MCF 10A (cell line): Measurements from ENCODE around the gene FAM217A. TPM values are rescaled to one million over a fixed set of nuclear protein-coding genes. Genes with fewer than 3 reads are reported as not detected.

Source experiments
- BruUV-seq: library from RNA; stranded (reverse); fragments of 400-500 nt; replicated peaks from 2 replicates; lab custom pipeline; 2021; lab: Mats Ljungman, UMichigan
- CTCF ChIA-PET: fragments of 300-600 bp; sonication (Branson Sonifier 250); formaldehyde crosslinking; extraction: SDS; loops from one replicate; lab custom pipeline; 2021; ENCODE audit warnings: antibody characterized with exemption, inconsistent platforms; lab: Yijun Ruan, JAX
- POLR2A ChIA-PET: fragments of 300-600, 350-650 bp; sonication (Branson Sonifier 250); formaldehyde crosslinking; extraction: SDS; loops from one replicate; lab custom pipeline; 2020; ENCODE audit warnings: antibody characterized with exemption, inconsistent platforms; lab: Yijun Ruan, JAX
- DNase-seq: peaks from one replicate; pipeline ENCODE4 v3.0.0-alpha.2; 2018; ENCODE audit not compliant: unreplicated experiment
- H3K27ac Mint-ChIP-seq: one replicate; pipeline ENCODE4 v1.8.0; 2022; ENCODE audit warnings: mild to moderate bottlenecking, low read depth, mixed read lengths; ENCODE audit not compliant: unreplicated experiment
- H3K27me3 Mint-ChIP-seq: one replicate; pipeline ENCODE4 v1.8.0; 2022; ENCODE audit warnings: mixed read lengths; ENCODE audit not compliant: insufficient read depth, unreplicated experiment
- H3K36me3 Mint-ChIP-seq: one replicate; pipeline ENCODE4 v1.8.0; 2022; ENCODE audit warnings: mild to moderate bottlenecking, moderate library complexity, mixed read lengths; ENCODE audit not compliant: insufficient read depth, unreplicated experiment
- H3K4me1 Mint-ChIP-seq: one replicate; pipeline ENCODE4 v1.8.0; 2022; ENCODE audit warnings: mixed read lengths; ENCODE audit not compliant: insufficient read depth, unreplicated experiment
- H3K4me3 Mint-ChIP-seq: one replicate; pipeline ENCODE4 v1.8.0; 2022; ENCODE audit warnings: mild to moderate bottlenecking, moderate library complexity, mixed read lengths; ENCODE audit not compliant: unreplicated experiment
- H3K9me3 Mint-ChIP-seq: one replicate; pipeline ENCODE4 v1.8.0; 2022; ENCODE audit warnings: mixed read lengths; ENCODE audit not compliant: unreplicated experiment
- CTCF ChIP-seq: fragments of 200-600 bp; IDR thresholded peaks from one replicate; pipeline ENCODE4 v1.8.0; 2022; ENCODE audit warnings: antibody characterized with exemption, mild to moderate bottlenecking; ENCODE audit not compliant: unreplicated experiment
- intact Hi-C: fragments of 100-400 bp; cut with micrococcal nuclease; formaldehyde crosslinking; loops from 2 replicates; pipeline ENCODE4 v1.14.1; 2022
- total RNA-seq: library from RNA; stranded (reverse); gene quantifications from 2 replicates; pipeline ENCODE4 v1.2.3, GENCODE V29; 2022

FAM217A gene
- total RNA-seq, 1 experiment from 2014 or later, result not detected

GRCh38 chr6:4107873-4108272 lies 28.9 kb upstream of the FAM217A start:
- TF ChIP-seq CTCF, result no peak
- no peaks in the 10 kb centered on the region for H3K36me3 Mint-ChIP-seq
- H3K9me3 Mint-ChIP-seq, result peaks cover 8% of the 10 kb centered on the region
- no peak for DNase-seq
- no peak overlapping the region for H3K4me3 Mint-ChIP-seq
- no peak overlapping the region for H3K27ac Mint-ChIP-seq
- BruUV-seq, result no TSS peak
- ChIA-PET POLR2A (interaction anchor here (0.7 kb wide), 1 partner anchor 9 kb away, joined by 3 read pairs; no protein-coding TSS in a partner anchor), CTCF (no interaction called here)
- intact Hi-C loops, result no loop called here
- H3K27me3 Mint-ChIP-seq, result no peaks in the 10 kb centered on the region
- peaks cover 6% of the 10 kb centered on the region for H3K4me1 Mint-ChIP-seq

- ChIA-PET CTCF (no interaction called here), POLR2A (no interaction called here)
- no peak overlapping the region for H3K27ac Mint-ChIP-seq
- no peak overlapping the region for H3K4me3 Mint-ChIP-seq
- no TSS peak for BruUV-seq
- H3K27me3 Mint-ChIP-seq, result no peaks in the 10 kb centered on the region
- DNase-seq, result no peak
- H3K4me1 Mint-ChIP-seq, result peaks cover 6% of the 10 kb centered on the region
- intact Hi-C loops, result no loop called here
- H3K9me3 Mint-ChIP-seq, result no peaks in the 10 kb centered on the region
- TF ChIP-seq CTCF, result no peak
- no peaks in the 10 kb centered on the region for H3K36me3 Mint-ChIP-seq
Measured at GRCh38 chr6:4105980-4106536, 27.1 kb upstream of the FAM217A start.

GRCh38 chr6:4103929-4104328 lies 25.0 kb upstream of the FAM217A start:
- no peaks in the 10 kb centered on the region for H3K27me3 Mint-ChIP-seq
- TF ChIP-seq CTCF, result no peak

GRCh38 chr6:4102687-4103244 lies 23.8 kb upstream of the FAM217A start:
- ChIA-PET CTCF (interaction anchor here (0.6 to 0.7 kb wide), 3 partner anchors 26 to 327 kb away, joined by 3 read pairs; no protein-coding TSS in a partner anchor), POLR2A (interaction anchor here (1.0 to 1.1 kb wide), 2 partner anchors 17 to 44 kb away, joined by 3 to 4 read pairs; no protein-coding TSS in a partner anchor)
- Mint-ChIP-seq H3K4me1 (peaks cover 6% of the 10 kb centered on the region), H3K9me3 (no peaks in the 10 kb centered on the region), H3K4me3 (no peak overlapping the region), H3K27ac (no peak overlapping the region), H3K36me3 (no peaks in the 10 kb centered on the region), H3K27me3 (no peaks in the 10 kb centered on the region)
- TF ChIP-seq CTCF, result no peak
- intact Hi-C loops, result no loop called here
- BruUV-seq, result no TSS peak
- DNase-seq, result no peak

More at GRCh38 chr6:4103929-4104328, 25.0 kb upstream of the FAM217A start:
- H3K27ac Mint-ChIP-seq, result no peak overlapping the region
- CTCF ChIA-PET, result interaction anchor here (0.5 kb wide), 1 partner anchor 24 kb away, joined by 3 read pairs; no protein-coding TSS in a partner anchor
- BruUV-seq, result no TSS peak
- intact Hi-C loops, result no loop called here
- no peaks in the 10 kb centered on the region for H3K36me3 Mint-ChIP-seq
- peaks cover 6% of the 10 kb centered on the region for H3K4me1 Mint-ChIP-seq
- POLR2A ChIA-PET, result interaction anchor here (1.6 kb wide), 1 partner anchor 17 kb away, joined by 4 read pairs; no protein-coding TSS in a partner anchor
- DNase-seq, result peak; percentile 67
- H3K4me3 Mint-ChIP-seq, result no peak overlapping the region
- H3K9me3 Mint-ChIP-seq, result no peaks in the 10 kb centered on the region
